Activated T-cell treated with anti-CD3 and anti-CD28 coated beads, Interleukin-2, amount 50 U/mL, for 72 hours (primary cell): Measurements from ENCODE around the gene LPA. TPM values are rescaled to one million over a fixed set of nuclear protein-coding genes. Genes with fewer than 3 reads are reported as not detected.
"Not testable (repeated sequence)": the region's sequence is repeated elsewhere in the genome, so short reads cannot be mapped to it uniquely, and the experiment has no call there.

ENCODE experiments used
- ATAC-seq, 2 donors: fragments of 150-1000 bp; cut with Tn5 transposase; replicated peaks in 1 of 2; 2 replicates each; pipeline ENCODE4 v1.10.0; 2021; ENCODE audit warnings: moderate library complexity in 2 of 2, mild to moderate bottlenecking in 1 of 2
- DNase-seq, 2 donors: peaks; one replicate each; pipeline ENCODE4 v3.0.0; 2021 to 2022; ENCODE audit warnings: mixed read lengths in 1 of 2
- H3K27ac Mint-ChIP-seq: one replicate; pipeline ENCODE4 v1.8.0; 2022; ENCODE audit warnings: mild to moderate bottlenecking, moderate library complexity, mixed read lengths
- H3K27me3 Mint-ChIP-seq: one replicate; pipeline ENCODE4 v1.8.0; 2022; ENCODE audit warnings: low read depth, mixed read lengths
- H3K36me3 Mint-ChIP-seq, 2 donors: one replicate each; pipeline ENCODE4 v1.8.0; 2022; ENCODE audit warnings: mixed read lengths in 2 of 2, mild to moderate bottlenecking in 1 of 2; ENCODE audit not compliant: insufficient read depth in 2 of 2
- H3K4me1 Mint-ChIP-seq: one replicate; pipeline ENCODE4 v1.8.0; 2022; ENCODE audit warnings: low read depth, mixed read lengths
- H3K4me3 Mint-ChIP-seq, 2 donors: one replicate each; pipeline ENCODE4 v1.8.0; 2022; ENCODE audit warnings: mild to moderate bottlenecking in 2 of 2, mixed read lengths in 2 of 2, moderate library complexity in 2 of 2
- H3K9me3 Mint-ChIP-seq, 2 donors: one replicate each; pipeline ENCODE4 v1.8.0; 2022; ENCODE audit warnings: mixed read lengths in 2 of 2
- total RNA-seq, 2 donors: library from RNA; stranded (reverse); gene quantifications; one replicate each; pipeline ENCODE4 v1.2.3, GENCODE V29; 2022

LPA gene
- total RNA-seq, 2 donors from 2014 or later, result not detected

DNA sequence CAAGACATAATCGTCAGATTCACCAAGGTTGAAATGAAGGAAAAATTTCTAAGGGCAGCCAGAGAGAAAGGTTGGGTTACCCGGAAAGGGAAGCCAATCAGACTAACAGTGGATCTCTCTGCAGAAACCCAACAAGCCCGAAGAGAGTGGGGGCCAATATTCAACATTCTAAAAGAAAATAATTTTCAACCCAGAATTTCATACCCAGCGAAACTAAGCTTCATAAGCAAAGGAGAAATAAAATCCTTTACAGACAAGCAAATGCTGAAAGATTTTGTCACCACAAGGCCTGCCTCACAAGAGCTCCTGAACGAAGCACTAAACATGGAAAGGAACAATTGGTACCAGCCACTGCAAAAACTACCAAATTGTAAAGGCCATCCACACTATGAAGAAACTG lies 134.6 kb downstream of the LPA start:
- ATAC-seq, DNase-seq, H3K4me1 Mint-ChIP-seq, H3K27ac Mint-ChIP-seq, H3K36me3 Mint-ChIP-seq, H3K9me3 Mint-ChIP-seq, H3K4me3 Mint-ChIP-seq: not testable (repeated sequence)
- peaks cover 21% of the 10 kb centered on the region for H3K27me3 Mint-ChIP-seq

DNA sequence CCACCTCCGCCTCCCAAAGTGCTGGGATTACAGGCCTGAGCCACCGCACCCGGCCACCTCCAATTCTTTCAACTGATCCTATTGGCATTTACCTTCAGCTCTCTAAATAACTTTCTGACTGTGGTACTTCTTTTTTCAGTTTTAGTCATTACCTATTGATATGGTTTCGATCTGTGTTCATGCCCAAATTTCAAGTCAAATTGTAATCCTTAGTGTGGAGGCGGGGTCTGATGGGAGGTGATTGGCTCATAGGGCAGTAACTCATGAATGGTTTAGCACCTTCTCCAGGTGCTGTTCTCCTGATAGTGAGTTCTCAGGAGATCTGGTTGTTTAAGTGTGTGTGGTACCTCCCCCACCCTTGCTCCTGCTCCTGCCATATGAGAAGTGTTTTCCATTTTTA lies 140.9 kb downstream of the LPA start:
- no peak overlapping the region for H3K4me3 Mint-ChIP-seq
- H3K36me3 Mint-ChIP-seq, result no peaks in the 10 kb centered on the region
- H3K27me3 Mint-ChIP-seq, result peaks cover 11% of the 10 kb centered on the region
- no peaks in the 10 kb centered on the region for H3K9me3 Mint-ChIP-seq
- no peak overlapping the region for H3K27ac Mint-ChIP-seq
- ATAC-seq (peak; percentile 47 to 53), DNase-seq (peak; percentile 39 to 49)
- H3K4me1 Mint-ChIP-seq, result peaks cover 25% of the 10 kb centered on the region

GRCh38 chr6:160520043-160520904 lies 143.8 kb downstream of the LPA start:
- peak; percentile 83 to 84 for ATAC-seq
- peaks cover 25% of the 10 kb centered on the region for H3K4me1 Mint-ChIP-seq

GRCh38 chr6:160519603-160520042 lies 144.5 kb downstream of the LPA start:
- Mint-ChIP-seq H3K4me3 (peak overlapping the region; percentile 89 to 99), H3K27ac (peak overlapping the region; percentile 93), H3K4me1 (peaks cover 25% of the 10 kb centered on the region), H3K9me3 (peaks cover 0 to 3% of the 10 kb centered on the region in 2 donors), H3K36me3 (peaks cover 2% of the 10 kb centered on the region in 2 donors), H3K27me3 (peaks cover 9% of the 10 kb centered on the region)
- DNase-seq, result no peak
- ATAC-seq, result peak; percentile 68 to 71

More at GRCh38 chr6:160520043-160520904, 143.8 kb downstream of the LPA start:
- no peaks in the 10 kb centered on the region for H3K9me3 Mint-ChIP-seq
- H3K36me3 Mint-ChIP-seq, result no peaks in the 10 kb centered on the region
- H3K27me3 Mint-ChIP-seq, result peaks cover 9% of the 10 kb centered on the region
- H3K4me3 Mint-ChIP-seq, result peak overlapping the region; percentile 89 to 99
- peak overlapping the region; percentile 93 for H3K27ac Mint-ChIP-seq
- peak; percentile 69 to 85 for DNase-seq

GRCh38 chr6:160519133-160519532 lies 144.9 kb downstream of the LPA start:
- Mint-ChIP-seq H3K4me3 (peak overlapping the region; percentile 21 to 99), H3K36me3 (peaks cover 2 to 3% of the 10 kb centered on the region in 2 donors), H3K4me1 (peaks cover 25% of the 10 kb centered on the region), H3K27me3 (peaks cover 9% of the 10 kb centered on the region), H3K27ac (peak overlapping the region; percentile 93), H3K9me3 (peaks cover 0 to 6% of the 10 kb centered on the region in 2 donors)
- no peak for ATAC-seq
- DNase-seq, result no peak

DNA sequence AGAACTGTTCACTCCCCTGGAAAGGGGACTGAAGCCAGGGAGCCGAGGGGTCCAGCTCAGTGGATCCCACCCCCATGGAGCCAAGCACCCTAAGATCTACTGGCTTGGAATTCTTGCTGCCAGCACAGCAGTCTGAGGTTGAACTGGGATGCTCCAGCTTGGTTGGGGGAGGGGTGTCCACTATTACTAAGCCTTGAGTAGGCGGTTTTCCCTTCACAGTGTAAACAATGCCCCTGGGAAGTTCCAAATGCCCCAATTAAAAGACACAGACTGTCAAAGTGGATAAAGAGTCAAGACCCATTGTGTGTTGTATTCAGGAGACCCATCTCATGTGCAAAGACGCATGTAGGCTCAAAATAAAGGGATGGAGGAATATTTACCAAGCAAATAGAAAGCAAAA lies 150.2 kb downstream of the LPA start:
- Mint-ChIP-seq H3K4me3 (no peak overlapping the region), H3K27me3 (peaks cover 16% of the 10 kb centered on the region), H3K9me3 (peaks cover 0 to 6% of the 10 kb centered on the region in 2 donors), H3K36me3 (peaks cover 4 to 5% of the 10 kb centered on the region in 2 donors), H3K27ac (no peak overlapping the region), H3K4me1 (peaks cover under 1% of the 10 kb centered on the region)
- ATAC-seq (no peak), DNase-seq (no peak)

GRCh38 chr6:160510976-160511617 lies 153.0 kb downstream of the LPA start:
- peaks cover 11% of the 10 kb centered on the region for H3K27me3 Mint-ChIP-seq
- ATAC-seq (no peak), DNase-seq (no peak)
- H3K27ac Mint-ChIP-seq, result no peak overlapping the region
- peaks cover 0 to 6% of the 10 kb centered on the region in 2 donors for H3K9me3 Mint-ChIP-seq
- H3K36me3 Mint-ChIP-seq, result peaks cover 4 to 5% of the 10 kb centered on the region in 2 donors
- no peak overlapping the region for H3K4me3 Mint-ChIP-seq
- H3K4me1 Mint-ChIP-seq, result no peaks in the 10 kb centered on the region

DNA sequence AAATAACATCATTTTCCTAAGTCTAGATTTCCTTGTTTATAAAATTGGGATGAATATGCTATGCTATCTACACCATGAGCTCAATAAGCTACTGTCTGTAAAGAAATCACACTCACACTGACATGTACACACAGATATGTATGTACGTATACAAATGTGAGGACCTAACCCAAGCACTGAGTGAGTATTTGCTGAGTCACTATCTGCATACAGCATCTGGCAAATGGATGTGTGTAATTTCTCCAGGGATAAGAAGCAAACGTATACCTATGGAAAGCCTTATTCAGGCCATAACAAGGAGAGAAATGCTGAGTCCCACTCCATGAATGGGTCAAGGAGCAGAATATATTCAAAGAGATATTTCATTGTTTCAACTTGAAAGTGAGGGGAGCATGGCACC lies 153.9 kb downstream of the LPA start:
- no peak overlapping the region for H3K27ac Mint-ChIP-seq
- H3K36me3 Mint-ChIP-seq, result peaks cover 4 to 5% of the 10 kb centered on the region in 2 donors
- no peak for DNase-seq

GRCh38 chr6:160509610-160510009 lies 154.5 kb downstream of the LPA start:
- no peak overlapping the region for H3K4me3 Mint-ChIP-seq
- no peaks in the 10 kb centered on the region for H3K4me1 Mint-ChIP-seq
- H3K27ac Mint-ChIP-seq, result no peak overlapping the region

More for the DNA sequence above, 153.9 kb downstream of the LPA start:
- Mint-ChIP-seq H3K4me3 (no peak overlapping the region), H3K9me3 (peaks cover 0 to 6% of the 10 kb centered on the region in 2 donors), H3K4me1 (no peaks in the 10 kb centered on the region), H3K27me3 (peaks cover 6% of the 10 kb centered on the region)
- ATAC-seq, result no peak

GRCh38 chr6:160508599-160508998 lies 155.5 kb downstream of the LPA start:
- ATAC-seq, result no peak
- Mint-ChIP-seq H3K4me1 (no peaks in the 10 kb centered on the region), H3K36me3 (peaks cover 1 to 6% of the 10 kb centered on the region in 2 donors), H3K27me3 (peaks cover 6% of the 10 kb centered on the region), H3K27ac (no peak overlapping the region), H3K4me3 (no peak overlapping the region), H3K9me3 (peaks cover 0 to 8% of the 10 kb centered on the region in 2 donors)
- DNase-seq, result no peak

More at GRCh38 chr6:160509610-160510009, 154.5 kb downstream of the LPA start:
- H3K36me3 Mint-ChIP-seq, result peaks cover 2 to 4% of the 10 kb centered on the region in 2 donors
- peaks cover 6% of the 10 kb centered on the region for H3K27me3 Mint-ChIP-seq
- DNase-seq, result no peak
- no peak for ATAC-seq
- H3K9me3 Mint-ChIP-seq, result peaks cover 0 to 3% of the 10 kb centered on the region in 2 donors

DNA sequence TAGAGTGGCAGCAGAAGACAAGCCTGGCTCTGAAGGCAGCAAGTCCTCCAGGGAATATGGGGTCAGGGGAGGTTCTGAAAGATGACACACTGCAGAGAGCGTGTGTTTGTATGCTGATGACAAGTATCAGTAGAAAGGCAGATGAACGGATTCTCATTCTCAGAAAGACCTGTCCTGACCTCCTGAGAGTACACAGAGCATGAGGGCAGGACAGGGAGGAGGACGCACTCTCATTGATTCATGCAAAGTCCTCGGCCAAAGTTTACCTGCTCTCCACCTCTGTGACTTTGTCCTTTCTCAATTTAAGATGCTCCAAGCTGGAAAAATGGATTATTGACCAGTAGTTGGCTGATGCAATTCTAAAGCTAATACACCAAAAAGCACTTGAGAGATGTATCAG lies 156.7 kb downstream of the LPA start:
- DNase-seq (no peak), ATAC-seq (peak in 1 of 2 donors; percentile 26)
- Mint-ChIP-seq H3K36me3 (peaks cover 0 to 5% of the 10 kb centered on the region in 2 donors), H3K4me3 (no peak overlapping the region), H3K9me3 (peaks cover 0 to 8% of the 10 kb centered on the region in 2 donors), H3K27ac (no peak overlapping the region), H3K4me1 (no peaks in the 10 kb centered on the region), H3K27me3 (no peaks in the 10 kb centered on the region)

GRCh38 chr6:160505970-160506369 lies 158.1 kb downstream of the LPA start:
- H3K4me1 Mint-ChIP-seq, result no peaks in the 10 kb centered on the region
- H3K27ac Mint-ChIP-seq, result no peak overlapping the region
- no peaks in the 10 kb centered on the region for H3K27me3 Mint-ChIP-seq
- H3K36me3 Mint-ChIP-seq, result peaks cover 0 to 8% of the 10 kb centered on the region in 2 donors
- no peak for DNase-seq
- peaks cover 0 to 8% of the 10 kb centered on the region in 2 donors for H3K9me3 Mint-ChIP-seq
- no peak for ATAC-seq
- no peak overlapping the region for H3K4me3 Mint-ChIP-seq

DNA sequence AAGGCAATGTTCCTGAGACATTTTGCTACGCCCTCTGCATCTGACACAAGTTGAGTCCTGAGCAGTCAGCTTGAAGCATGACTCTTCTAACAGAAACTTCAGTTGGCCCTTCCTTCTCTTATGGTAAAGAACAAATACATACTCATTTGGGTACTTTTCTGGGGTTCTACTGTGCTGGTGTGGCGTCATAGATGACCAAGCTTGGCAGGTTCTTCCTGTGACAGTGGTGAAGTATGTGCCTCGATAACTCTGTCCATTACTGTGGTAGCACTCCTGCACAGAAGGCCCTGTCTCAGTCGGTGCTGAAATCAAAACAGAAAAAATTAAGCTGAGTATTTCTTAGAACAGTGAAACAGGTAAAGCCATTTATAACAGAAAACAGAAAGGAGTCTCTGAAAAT lies 163.4 kb downstream of the LPA start:
- no peaks in the 10 kb centered on the region for H3K27me3 Mint-ChIP-seq
- DNase-seq (peak in 1 of 2 donors; percentile 15), ATAC-seq (peak in 1 of 2 donors; percentile 69)
- H3K4me1 Mint-ChIP-seq, result no peaks in the 10 kb centered on the region
- H3K4me3 Mint-ChIP-seq, result peak overlapping the region in 1 of 2 donors; percentile 14
- no peak overlapping the region for H3K27ac Mint-ChIP-seq
- H3K36me3 Mint-ChIP-seq, result peaks cover 0 to 13% of the 10 kb centered on the region in 2 donors
- peaks cover 0 to 8% of the 10 kb centered on the region in 2 donors for H3K9me3 Mint-ChIP-seq
